Suppressor macrophage (primary cell): ENCODE measurements around the gene PLSCR3.
A peak's percentile ranks its signal among the peaks of the same experiment; 100 is the strongest.

Experiments used
- DNase-seq, 4 experiments: peaks; one replicate each; pipeline ENCODE4 v3.0.0-alpha.2; 2020 to 2022

The PLSCR3 gene

GRCh38 chr17:7426203-7426863 is 32.0 kb upstream of the PLSCR3 start:
- DNase-seq, result no peak

DNA sequence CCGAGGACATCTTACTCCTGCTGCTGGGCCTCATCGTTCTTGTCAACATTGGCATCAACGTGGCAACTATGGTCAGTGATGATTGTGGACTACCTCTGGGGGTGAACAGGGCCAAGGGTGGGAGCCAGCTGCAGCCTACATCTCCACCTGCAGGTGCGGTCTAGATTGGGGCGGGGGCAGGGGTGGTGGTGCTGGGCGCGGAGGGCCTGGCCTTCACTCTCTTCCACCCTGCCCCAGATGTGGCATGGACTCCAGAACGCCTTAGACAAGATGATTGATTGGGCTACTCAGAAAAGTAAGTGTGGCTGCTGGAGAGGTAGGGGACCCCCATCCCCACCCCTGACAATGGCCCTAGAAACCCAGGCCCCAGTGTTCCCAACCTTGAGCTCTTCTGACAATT is 31.4 kb upstream of the PLSCR3 start:
- no peak for DNase-seq

DNA sequence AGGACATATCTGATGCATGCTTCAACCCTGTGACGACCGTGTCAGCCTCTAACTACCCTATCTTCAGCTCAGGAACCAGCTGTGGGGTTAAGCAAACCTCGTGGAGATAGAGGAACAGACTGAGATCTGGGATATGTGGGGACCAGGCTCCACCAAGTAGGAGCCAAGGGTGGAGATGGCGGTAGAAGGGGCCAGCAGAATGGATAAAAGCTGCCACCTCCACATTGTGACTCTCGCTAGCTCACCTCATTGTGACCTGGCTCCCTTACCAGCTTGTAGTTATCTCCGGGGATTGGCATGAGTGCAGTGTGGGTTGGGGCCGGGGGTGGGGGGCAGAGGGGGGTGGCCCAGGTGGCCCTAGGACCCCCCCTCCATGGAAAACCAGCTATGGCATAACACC is 31.0 kb upstream of the PLSCR3 start, which contains the start of gene SPEM2:
Gene SPEM2, plus strand, starts transcription at position 301 of the 400 bp plus-strand sequence. Its CDS starts 73 bp downstream, at position 374.
- DNase-seq, result no peak

- no peak for DNase-seq
Observed at GRCh38 chr17:7423679-7424078, 29.4 kb upstream of the PLSCR3 start.

- no peak for DNase-seq
Observed at GRCh38 chr17:7421186-7421585, 26.9 kb upstream of the PLSCR3 start.

- no peak for DNase-seq
Observed at GRCh38 chr17:7419819-7420610, 25.7 kb upstream of the PLSCR3 start, which contains the start of gene SPEM1. TSS of gene SPEM1 (plus strand) at chr17:7420324. CDS start at chr17:7420385, 61 bp downstream.

GRCh38 chr17:7418472-7419152 is 24.3 kb upstream of the PLSCR3 start:
- DNase-seq, result no peak

DNA sequence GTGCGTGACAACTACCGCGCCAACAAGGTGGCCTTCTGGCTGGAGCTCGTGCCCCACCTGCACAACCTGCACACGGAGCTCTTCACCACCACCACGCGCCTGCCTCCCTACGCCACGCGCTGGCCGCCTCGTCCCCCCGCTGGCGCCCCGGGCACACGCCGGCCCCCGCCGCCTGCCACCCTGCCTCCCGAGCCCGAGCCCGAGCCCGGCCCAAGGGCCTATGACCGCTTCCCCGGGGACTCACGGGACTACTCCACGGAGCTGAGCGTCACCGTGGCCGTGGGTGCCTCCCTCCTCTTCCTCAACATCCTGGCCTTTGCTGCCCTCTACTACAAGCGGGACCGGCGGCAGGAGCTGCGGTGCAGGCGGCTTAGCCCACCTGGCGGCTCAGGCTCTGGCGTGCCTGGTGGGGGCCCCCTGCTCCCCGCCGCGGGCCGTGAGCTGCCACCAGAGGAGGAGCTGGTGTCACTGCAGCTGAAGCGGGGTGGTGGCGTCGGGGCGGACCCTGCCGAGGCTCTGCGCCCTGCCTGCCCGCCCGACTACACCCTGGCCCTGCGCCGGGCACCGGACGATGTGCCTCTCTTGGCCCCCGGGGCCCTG is 22.8 kb upstream of the PLSCR3 start:
- no peak for DNase-seq

DNA sequence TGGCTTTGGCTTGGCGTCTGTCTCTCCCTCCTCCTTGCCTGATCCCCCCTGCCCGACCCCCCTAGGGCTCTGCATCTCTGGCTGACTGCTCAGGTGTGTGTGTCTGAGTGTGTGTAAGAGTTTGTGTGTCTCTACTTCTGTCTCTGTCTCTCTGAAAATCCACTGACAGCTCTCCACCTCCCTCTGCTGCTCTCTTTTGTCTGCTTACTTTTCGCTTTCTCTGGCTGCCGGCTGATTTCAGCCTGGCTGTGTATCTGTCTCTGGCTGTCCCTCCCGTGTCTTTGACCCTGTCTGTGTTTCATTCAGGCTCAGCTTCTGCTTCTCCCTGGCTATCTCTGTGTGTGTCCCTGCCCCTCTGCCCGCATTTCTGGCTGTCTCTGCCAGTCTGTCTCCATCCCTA is 22.0 kb upstream of the PLSCR3 start:
- no peak for DNase-seq

GRCh38 chr17:7415784-7416183 is 21.5 kb upstream of the PLSCR3 start:
- no peak for DNase-seq

DNA sequence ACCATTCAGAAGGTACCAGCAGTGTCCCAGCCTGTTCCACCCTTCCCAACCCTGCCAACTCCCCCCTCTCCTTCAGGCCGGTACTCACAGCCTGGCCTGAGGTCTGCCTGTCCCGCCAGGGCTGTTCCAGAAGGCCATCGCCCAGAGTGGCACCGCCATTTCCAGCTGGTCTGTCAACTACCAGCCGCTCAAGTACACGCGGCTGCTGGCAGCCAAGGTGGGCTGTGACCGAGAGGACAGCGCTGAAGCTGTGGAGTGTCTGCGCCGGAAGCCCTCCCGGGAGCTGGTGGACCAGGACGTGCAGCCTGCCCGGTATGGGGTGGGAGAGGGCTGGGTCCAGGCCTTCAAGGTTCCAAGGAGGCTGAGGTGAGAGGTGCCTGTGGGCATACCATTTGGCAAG is 20.5 kb upstream of the PLSCR3 start:
- no peak for DNase-seq

GRCh38 chr17:7413346-7413985 is 19.1 kb upstream of the PLSCR3 start:
- no peak for DNase-seq

GRCh38 chr17:7411427-7411750 is 17.1 kb upstream of the PLSCR3 start:
- DNase-seq, result no peak

DNA sequence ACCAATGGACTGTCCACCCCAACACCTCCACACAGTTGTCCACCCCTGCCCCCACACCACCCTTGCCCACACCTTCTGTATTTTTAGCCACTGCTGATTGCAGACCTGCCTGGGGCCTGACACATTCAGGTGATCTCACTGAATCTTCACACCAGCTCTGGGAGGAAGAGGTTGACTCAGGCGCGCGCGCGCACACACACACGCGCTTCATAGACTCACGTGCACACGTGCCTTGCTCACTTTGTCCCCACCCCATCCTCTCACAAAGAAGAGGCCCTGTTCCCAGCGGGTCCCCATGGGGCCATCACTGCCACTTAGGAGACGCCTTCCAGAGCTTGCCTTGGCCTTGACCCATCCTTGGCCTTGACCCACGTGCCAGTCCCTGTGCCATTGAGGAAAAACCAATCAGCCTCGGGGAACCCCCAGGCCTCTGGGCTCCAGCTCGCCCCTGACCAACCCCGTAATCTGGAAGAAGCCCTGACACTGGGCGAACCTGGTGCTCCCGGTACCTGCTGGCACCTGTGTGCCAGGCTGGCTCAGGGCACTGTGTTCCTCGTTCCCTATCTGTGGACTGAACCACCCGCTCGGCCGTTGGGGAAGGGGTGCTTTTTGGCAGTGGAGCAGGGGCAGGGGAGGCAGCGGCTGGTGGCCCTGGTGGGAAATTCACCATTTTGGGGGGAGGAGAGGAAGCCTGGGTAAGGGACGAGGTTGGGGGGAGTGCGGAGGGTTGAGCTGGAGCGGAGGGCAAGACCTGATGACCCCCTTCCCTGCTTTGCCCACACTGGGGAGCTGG is 16.5 kb upstream of the PLSCR3 start:
- DNase-seq, result no peak

- no peak for DNase-seq
Observed at GRCh38 chr17:7409716-7410115, 15.4 kb upstream of the PLSCR3 start.

GRCh38 chr17:7408863-7409262 is 14.5 kb upstream of the PLSCR3 start:
- DNase-seq, result no peak

GRCh38 chr17:7408252-7408727 is 14.0 kb upstream of the PLSCR3 start:
- DNase-seq, result peak in 2 of 4 experiments; percentile 36 to 50

GRCh38 chr17:7407485-7408251 is 13.3 kb upstream of the PLSCR3 start, which contains the start of gene NLGN2:
TSS of gene NLGN2 (plus strand) at chr17:7407845. CDS start at chr17:7408256, 411 bp downstream.
- no peak for DNase-seq

DNA sequence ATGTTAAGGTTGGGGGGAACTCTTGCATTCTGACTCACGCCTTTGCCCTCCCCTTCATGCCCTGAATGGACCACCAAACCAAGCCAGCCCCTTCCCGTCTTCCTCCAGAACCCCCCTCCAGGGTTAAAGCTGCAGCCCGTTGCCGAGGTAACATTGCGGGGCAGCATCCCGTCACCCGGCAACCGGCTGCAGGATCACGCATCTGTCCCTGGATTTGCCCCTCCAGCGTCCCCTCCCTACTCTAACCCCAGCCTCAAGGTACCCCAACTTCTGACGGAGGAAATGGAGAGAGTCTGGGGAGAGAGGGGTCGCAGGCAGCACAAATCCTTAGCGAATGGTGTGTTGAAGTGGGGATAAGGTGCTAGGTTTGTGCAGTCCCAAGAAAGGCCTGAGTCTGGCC is 12.8 kb upstream of the PLSCR3 start:
- no peak for DNase-seq

- no peak for DNase-seq
Observed at GRCh38 chr17:7406235-7406825, 12.0 kb upstream of the PLSCR3 start.
